ENCODE results near the gene CRISPLD2.

CRISPLD2 gene

GRCh38 chr16:84952335-84953189 lies 132.8 kb downstream of the CRISPLD2 start:
- no peak overlapping the region for H3K4me3 ChIP-seq (ENCODE audit: low read length)
- TF ChIP-seq CTCF (IDR thresholded peaks at IDR 0.05; ENCODE audit: insufficient read depth, low read depth, low read length, missing control alignments) = peak; percentile 83
- peak; percentile 77 for DNase-seq (ENCODE audit: low read depth)

- no peak for DNase-seq (ENCODE audit: low read depth)
- TF ChIP-seq CTCF (IDR thresholded peaks at IDR 0.05; ENCODE audit: insufficient read depth, low read depth, low read length, missing control alignments) = no peak
- H3K4me3 ChIP-seq (ENCODE audit: low read length) = no peak overlapping the region
Observed at GRCh38 chr16:84953190-84953746, 133.5 kb downstream of the CRISPLD2 start.

GRCh38 chr16:84955427-84955826 lies 135.6 kb downstream of the CRISPLD2 start:
- no peak for DNase-seq (ENCODE audit: low read depth)
- no peak for TF ChIP-seq CTCF (IDR thresholded peaks at IDR 0.05; ENCODE audit: insufficient read depth, low read depth, low read length, missing control alignments)
- no peak overlapping the region for H3K4me3 ChIP-seq (ENCODE audit: low read length)

GRCh38 chr16:84957192-84957591 lies 137.4 kb downstream of the CRISPLD2 start:
- TF ChIP-seq CTCF (IDR thresholded peaks at IDR 0.05; ENCODE audit: insufficient read depth, low read depth, low read length, missing control alignments) = no peak
- no peak for DNase-seq (ENCODE audit: low read depth)
- no peak overlapping the region for H3K4me3 ChIP-seq (ENCODE audit: low read length)

- no peak for DNase-seq (ENCODE audit: low read depth)
Observed at GRCh38 chr16:84957792-84958191, 138.0 kb downstream of the CRISPLD2 start.

More at GRCh38 chr16:84957792-84958191, 138.0 kb downstream of the CRISPLD2 start:
- H3K4me3 ChIP-seq (ENCODE audit: low read length) = no peak overlapping the region
- TF ChIP-seq CTCF (IDR thresholded peaks at IDR 0.05; ENCODE audit: insufficient read depth, low read depth, low read length, missing control alignments) = no peak

All from epithelial cell of esophagus (primary cell).